Measurements from ENCODE around the gene DNAJC11.

DNAJC11 gene

DNA sequence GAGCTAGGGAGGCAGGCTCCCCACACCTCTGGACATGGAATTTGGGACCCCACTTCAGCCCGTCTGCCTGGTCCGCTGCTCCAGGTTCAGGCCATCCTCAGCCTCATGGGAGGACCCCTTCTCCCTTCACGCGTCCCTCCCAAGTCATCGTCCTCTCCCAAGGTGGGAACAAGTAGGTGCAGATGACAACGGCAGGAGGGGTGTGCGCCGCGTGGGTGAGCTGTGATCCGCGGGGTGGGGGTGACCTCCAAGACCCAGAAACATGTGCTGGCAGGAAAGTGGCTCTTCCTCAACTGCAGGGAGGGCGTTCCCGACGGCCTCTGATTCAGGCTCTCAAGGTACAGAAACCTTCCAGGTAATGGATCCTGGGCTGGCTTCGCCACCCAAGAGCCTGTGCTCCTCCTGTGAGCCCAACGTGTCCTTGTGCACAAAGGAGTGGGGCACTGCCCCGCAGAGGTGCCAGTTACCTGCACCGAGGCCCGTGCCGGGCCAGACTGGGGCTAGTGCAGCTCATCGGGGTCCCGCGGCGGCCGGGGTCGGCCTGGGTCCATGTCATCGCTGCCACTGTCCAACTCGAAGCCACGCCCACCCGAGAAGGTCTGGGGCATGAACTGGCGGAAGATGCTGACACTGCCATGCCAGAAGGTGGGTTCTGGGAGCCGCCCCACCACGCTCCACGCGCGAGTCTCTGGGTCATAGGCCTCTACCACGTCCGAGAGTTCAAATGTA is 108.6 kb downstream of the DNAJC11 start:
- Histone ChIP-seq H3K79me2 (ENCODE audit: insufficient read depth, low read length) (peaks cover 33% of the 10 kb centered on the region), H4K20me1 (ENCODE audit: insufficient read depth, low read length) (peaks cover 85% of the 10 kb centered on the region), H3K36me3 (ENCODE audit: insufficient read depth, low read length) (peaks cover 99% of the 10 kb centered on the region), H3K27ac (ENCODE audit: low read length) (no peak overlapping the region), H3K4me3 (ENCODE audit: low read depth in 1 of 2, low read length in 2 of 2) (no peak overlapping the region), H3K4me2 (ENCODE audit: insufficient read depth, low read length) (no peak overlapping the region), H3K27me3 (ENCODE audit: insufficient read depth, low read length, poor library complexity) (no peaks in the 10 kb centered on the region), H2AFZ (ENCODE audit: low read depth, low read length) (no peak overlapping the region), H3K9ac (ENCODE audit: low read depth, low read length) (no peak overlapping the region), H3K9me3 (ENCODE audit: insufficient read depth, low read length, severe bottlenecking) (no peaks in the 10 kb centered on the region), H3K4me1 (ENCODE audit: insufficient read depth, low read length) (peaks cover 13% of the 10 kb centered on the region)
- DNase-seq = no peak
- no peak for ATAC-seq (ENCODE audit: insufficient read depth, low read depth)
- TF ChIP-seq, protein P1, sequence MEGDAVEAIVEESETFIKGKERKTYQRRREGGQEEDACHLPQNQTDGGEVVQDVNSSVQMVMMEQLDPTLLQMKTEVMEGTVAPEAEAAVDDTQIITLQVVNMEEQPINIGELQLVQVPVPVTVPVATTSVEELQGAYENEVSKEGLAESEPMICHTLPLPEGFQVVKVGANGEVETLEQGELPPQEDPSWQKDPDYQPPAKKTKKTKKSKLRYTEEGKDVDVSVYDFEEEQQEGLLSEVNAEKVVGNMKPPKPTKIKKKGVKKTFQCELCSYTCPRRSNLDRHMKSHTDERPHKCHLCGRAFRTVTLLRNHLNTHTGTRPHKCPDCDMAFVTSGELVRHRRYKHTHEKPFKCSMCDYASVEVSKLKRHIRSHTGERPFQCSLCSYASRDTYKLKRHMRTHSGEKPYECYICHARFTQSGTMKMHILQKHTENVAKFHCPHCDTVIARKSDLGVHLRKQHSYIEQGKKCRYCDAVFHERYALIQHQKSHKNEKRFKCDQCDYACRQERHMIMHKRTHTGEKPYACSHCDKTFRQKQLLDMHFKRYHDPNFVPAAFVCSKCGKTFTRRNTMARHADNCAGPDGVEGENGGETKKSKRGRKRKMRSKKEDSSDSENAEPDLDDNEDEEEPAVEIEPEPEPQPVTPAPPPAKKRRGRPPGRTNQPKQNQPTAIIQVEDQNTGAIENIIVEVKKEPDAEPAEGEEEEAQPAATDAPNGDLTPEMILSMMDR (IDR thresholded peaks at IDR 0.05; ENCODE audit: borderline replicate concordance, extremely low read depth, low read length, poor library complexity, severe bottlenecking) = no peak
- no peak for TF ChIP-seq EZH2 (IDR thresholded peaks at IDR 0.05; ENCODE audit: borderline replicate concordance, low read depth, low read length, severe bottlenecking)

DNA sequence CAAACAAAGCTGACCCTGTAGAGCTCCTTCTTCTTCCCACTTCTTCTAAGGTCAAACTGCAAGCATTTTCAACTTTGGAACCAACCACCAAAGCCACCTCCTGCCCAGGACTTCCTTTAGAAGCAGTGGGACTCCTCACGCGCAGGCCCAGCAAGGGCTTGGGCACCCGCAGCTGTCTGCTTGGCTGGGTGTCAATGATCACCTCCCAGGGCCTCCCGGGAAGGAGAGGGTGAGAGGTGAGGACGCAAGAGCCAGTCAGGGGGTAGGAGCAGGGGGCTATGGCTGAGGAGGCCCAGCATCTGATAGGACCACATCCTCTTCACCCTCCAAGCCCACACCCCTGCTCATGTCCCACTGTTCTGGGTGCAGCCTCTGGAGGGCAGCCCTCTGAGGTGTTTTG is 109.2 kb downstream of the DNAJC11 start:
- H4K20me1 ChIP-seq (ENCODE audit: insufficient read depth, low read length) = peaks cover 83% of the 10 kb centered on the region
- H3K4me3 ChIP-seq (ENCODE audit: low read depth in 1 of 2, low read length in 2 of 2) = no peak overlapping the region
- no peak overlapping the region for H3K4me2 ChIP-seq (ENCODE audit: insufficient read depth, low read length)
- TF ChIP-seq, protein P1 (IDR thresholded peaks at IDR 0.05; ENCODE audit: borderline replicate concordance, extremely low read depth, low read length, poor library complexity, severe bottlenecking) = no peak
- TF ChIP-seq EZH2 (IDR thresholded peaks at IDR 0.05; ENCODE audit: borderline replicate concordance, low read depth, low read length, severe bottlenecking) = no peak
- ATAC-seq (ENCODE audit: insufficient read depth, low read depth) (no peak), DNase-seq (no peak)
- no peak overlapping the region for H3K9ac ChIP-seq (ENCODE audit: low read depth, low read length)
- H3K27me3 ChIP-seq (ENCODE audit: insufficient read depth, low read length, poor library complexity) = no peaks in the 10 kb centered on the region
- peaks cover 99% of the 10 kb centered on the region for H3K36me3 ChIP-seq (ENCODE audit: insufficient read depth, low read length)
- no peaks in the 10 kb centered on the region for H3K9me3 ChIP-seq (ENCODE audit: insufficient read depth, low read length, severe bottlenecking)
- peaks cover 27% of the 10 kb centered on the region for H3K79me2 ChIP-seq (ENCODE audit: insufficient read depth, low read length)
- H3K27ac ChIP-seq (ENCODE audit: low read length) = no peak overlapping the region
- peaks cover 7% of the 10 kb centered on the region; the same call in 1 of the 2 replicates for H3K4me1 ChIP-seq (ENCODE audit: insufficient read depth, low read length)
- no peak overlapping the region for H2AFZ ChIP-seq (ENCODE audit: low read depth, low read length)

DNA sequence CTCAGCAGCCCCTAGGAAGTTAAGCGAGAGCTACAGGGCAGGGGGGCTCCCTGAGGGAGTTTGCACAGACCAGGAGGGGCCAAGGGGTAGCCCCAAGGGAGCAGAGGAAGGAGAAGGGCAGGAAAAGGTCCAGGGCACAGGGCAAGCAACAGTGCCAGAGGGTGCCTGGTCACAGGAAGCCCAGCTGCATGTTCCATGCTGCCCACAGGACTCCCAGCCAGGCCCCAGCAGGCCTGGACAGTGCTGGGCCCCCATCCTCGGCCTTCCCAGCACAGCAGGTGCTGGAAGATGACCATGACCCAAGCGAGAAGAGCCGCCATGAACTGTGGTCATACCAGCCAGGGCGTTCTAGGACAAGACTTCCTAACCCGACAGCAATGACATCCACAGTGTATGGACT is 110.0 kb downstream of the DNAJC11 start:
- DNase-seq (no peak), ATAC-seq (ENCODE audit: insufficient read depth, low read depth) (no peak)
- no peaks in the 10 kb centered on the region for H3K4me1 ChIP-seq (ENCODE audit: insufficient read depth, low read length)
- H3K79me2 ChIP-seq (ENCODE audit: insufficient read depth, low read length) = peaks cover 19% of the 10 kb centered on the region
- no peak overlapping the region for H3K4me3 ChIP-seq (ENCODE audit: low read depth in 1 of 2, low read length in 2 of 2)
- H4K20me1 ChIP-seq (ENCODE audit: insufficient read depth, low read length) = peaks cover 83% of the 10 kb centered on the region
- no peak overlapping the region for H3K4me2 ChIP-seq (ENCODE audit: insufficient read depth, low read length)
- no peak overlapping the region for H2AFZ ChIP-seq (ENCODE audit: low read depth, low read length)
- no peak overlapping the region for H3K27ac ChIP-seq (ENCODE audit: low read length)
- H3K9ac ChIP-seq (ENCODE audit: low read depth, low read length) = no peak overlapping the region
- H3K36me3 ChIP-seq (ENCODE audit: insufficient read depth, low read length) = peaks cover 97% of the 10 kb centered on the region
- TF ChIP-seq, protein P1 (IDR thresholded peaks at IDR 0.05; ENCODE audit: borderline replicate concordance, extremely low read depth, low read length, poor library complexity, severe bottlenecking) = no peak
- TF ChIP-seq EZH2 (IDR thresholded peaks at IDR 0.05; ENCODE audit: borderline replicate concordance, low read depth, low read length, severe bottlenecking) = no peak
- no peaks in the 10 kb centered on the region for H3K9me3 ChIP-seq (ENCODE audit: insufficient read depth, low read length, severe bottlenecking)
- no peaks in the 10 kb centered on the region for H3K27me3 ChIP-seq (ENCODE audit: insufficient read depth, low read length, poor library complexity)
